Vagina (tissue), 2 donors: ENCODE measurements around the gene EXOC1L.

Source experiments
- POLR2A ChIP-seq, 2 donors: fragments of 450-650 bp; IDR thresholded peaks; one replicate each; pipeline ENCODE4 v1.6.1; 2017; ENCODE audit warnings: antibody characterized with exemption in 2 of 2, mild to moderate bottlenecking in 2 of 2, moderate library complexity in 2 of 2
- POLR2AphosphoS5 ChIP-seq, 2 donors: sonication (generic); formaldehyde crosslinking; IDR thresholded peaks; one replicate each; pipeline ENCODE4 v1.9.0; 2017; ENCODE audit warnings: antibody characterized with exemption in 2 of 2, mild to moderate bottlenecking in 2 of 2, low read depth in 1 of 2; ENCODE audit not compliant: insufficient read depth in 1 of 2
- TF ChIP-seq, protein P1 (sequence below), 3 experiments: fragments of 450-650 bp in 2 of 3; fragments of 200-600 bp in 1 of 3; sonication (generic) in 1 of 3; IDR thresholded peaks; one replicate each; pipeline ENCODE4 v1.5.1; 2017 to 2019; ENCODE audit warnings: antibody characterized with exemption in 3 of 3, mild to moderate bottlenecking in 2 of 3, moderate library complexity in 2 of 3

GRCh38 chr4:55834086-55834795 is 14.7 kb downstream of the EXOC1L start:
- TF ChIP-seq, protein P1, sequence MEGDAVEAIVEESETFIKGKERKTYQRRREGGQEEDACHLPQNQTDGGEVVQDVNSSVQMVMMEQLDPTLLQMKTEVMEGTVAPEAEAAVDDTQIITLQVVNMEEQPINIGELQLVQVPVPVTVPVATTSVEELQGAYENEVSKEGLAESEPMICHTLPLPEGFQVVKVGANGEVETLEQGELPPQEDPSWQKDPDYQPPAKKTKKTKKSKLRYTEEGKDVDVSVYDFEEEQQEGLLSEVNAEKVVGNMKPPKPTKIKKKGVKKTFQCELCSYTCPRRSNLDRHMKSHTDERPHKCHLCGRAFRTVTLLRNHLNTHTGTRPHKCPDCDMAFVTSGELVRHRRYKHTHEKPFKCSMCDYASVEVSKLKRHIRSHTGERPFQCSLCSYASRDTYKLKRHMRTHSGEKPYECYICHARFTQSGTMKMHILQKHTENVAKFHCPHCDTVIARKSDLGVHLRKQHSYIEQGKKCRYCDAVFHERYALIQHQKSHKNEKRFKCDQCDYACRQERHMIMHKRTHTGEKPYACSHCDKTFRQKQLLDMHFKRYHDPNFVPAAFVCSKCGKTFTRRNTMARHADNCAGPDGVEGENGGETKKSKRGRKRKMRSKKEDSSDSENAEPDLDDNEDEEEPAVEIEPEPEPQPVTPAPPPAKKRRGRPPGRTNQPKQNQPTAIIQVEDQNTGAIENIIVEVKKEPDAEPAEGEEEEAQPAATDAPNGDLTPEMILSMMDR (IDR thresholded peaks at IDR 0.05), result no peak
- TF ChIP-seq POLR2AphosphoS5 (IDR thresholded peaks at IDR 0.05; ENCODE audit: insufficient read depth in 1 of 2, low read depth in 1 of 2) (no peak), POLR2A (IDR thresholded peaks at IDR 0.05) (no peak)
